A549 (cell line): ENCODE measurements around the gene SLC23A3.

Source experiments
- CEBPB ChIP-seq, 2 experiments: fragments of >200 bp in 1 of 2; sonication (Bioruptor Twin) in 1 of 2; formaldehyde crosslinking in 1 of 2; IDR thresholded peaks; 2 replicates each; pipeline ENCODE4 v1.6.1; 2012 to 2016
- EHMT2 ChIP-seq: fragments of 200-600 bp; sonication (generic); IDR thresholded peaks from 2 replicates; pipeline ENCODE4 v1.6.1; 2016; ENCODE audit warnings: antibody characterized with exemption, low read depth, mild to moderate bottlenecking, moderate library complexity
- EP300 ChIP-seq, 2 experiments: fragments of >200 bp; sonication (Bioruptor Twin); formaldehyde crosslinking; IDR thresholded peaks; 2 replicates in 1 of 2; 3 replicates in 1 of 2; pipeline ENCODE4 v1.6.1; 2016 to 2017
- JUN ChIP-seq, 2 experiments: fragments of >200 bp; sonication (Bioruptor Twin); formaldehyde crosslinking; IDR thresholded peaks; 2 replicates in 1 of 2; 3 replicates in 1 of 2; pipeline ENCODE4 v1.6.1; 2016 to 2017
- POLR2A ChIP-seq: IDR thresholded peaks from 2 replicates; pipeline ENCODE4 v1.6.1; 2012; ENCODE audit warnings: mild to moderate bottlenecking, low read length
- TF ChIP-seq, protein P1 (sequence below): IDR thresholded peaks from 2 replicates; pipeline ENCODE4 v1.6.1; 2012
- TF ChIP-seq, protein P2 (sequence below): fragments of >200 bp; sonication (Bioruptor Twin); formaldehyde crosslinking; IDR thresholded peaks from 3 replicates; pipeline ENCODE4 v1.5.1; 2016

DNA sequence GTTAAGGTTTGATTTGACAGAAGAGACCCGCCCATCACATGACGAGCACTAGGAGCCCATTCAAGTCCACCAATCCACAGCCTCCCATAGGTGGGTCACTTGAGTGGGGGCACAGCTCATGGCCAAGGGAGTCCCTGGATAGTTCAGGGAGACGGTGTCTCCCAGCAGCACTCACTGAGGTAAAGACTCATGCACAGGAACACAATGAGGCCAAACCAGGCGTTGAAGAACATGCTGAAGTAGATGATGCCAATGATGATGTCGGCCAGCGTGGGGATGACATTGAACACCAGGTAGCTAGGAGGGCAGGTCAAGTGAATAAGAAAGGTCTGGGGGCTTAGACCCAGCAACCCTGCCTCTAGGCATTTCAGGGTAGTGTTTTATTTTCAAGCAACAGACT, 45.0 kb upstream of the SLC23A3 start:
- no peak for TF ChIP-seq EP300 (IDR thresholded peaks at IDR 0.05)
- TF ChIP-seq, protein P1, sequence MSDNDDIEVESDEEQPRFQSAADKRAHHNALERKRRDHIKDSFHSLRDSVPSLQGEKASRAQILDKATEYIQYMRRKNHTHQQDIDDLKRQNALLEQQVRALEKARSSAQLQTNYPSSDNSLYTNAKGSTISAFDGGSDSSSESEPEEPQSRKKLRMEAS = no peak
- TF ChIP-seq POLR2A = no peak
- TF ChIP-seq, protein P2, sequence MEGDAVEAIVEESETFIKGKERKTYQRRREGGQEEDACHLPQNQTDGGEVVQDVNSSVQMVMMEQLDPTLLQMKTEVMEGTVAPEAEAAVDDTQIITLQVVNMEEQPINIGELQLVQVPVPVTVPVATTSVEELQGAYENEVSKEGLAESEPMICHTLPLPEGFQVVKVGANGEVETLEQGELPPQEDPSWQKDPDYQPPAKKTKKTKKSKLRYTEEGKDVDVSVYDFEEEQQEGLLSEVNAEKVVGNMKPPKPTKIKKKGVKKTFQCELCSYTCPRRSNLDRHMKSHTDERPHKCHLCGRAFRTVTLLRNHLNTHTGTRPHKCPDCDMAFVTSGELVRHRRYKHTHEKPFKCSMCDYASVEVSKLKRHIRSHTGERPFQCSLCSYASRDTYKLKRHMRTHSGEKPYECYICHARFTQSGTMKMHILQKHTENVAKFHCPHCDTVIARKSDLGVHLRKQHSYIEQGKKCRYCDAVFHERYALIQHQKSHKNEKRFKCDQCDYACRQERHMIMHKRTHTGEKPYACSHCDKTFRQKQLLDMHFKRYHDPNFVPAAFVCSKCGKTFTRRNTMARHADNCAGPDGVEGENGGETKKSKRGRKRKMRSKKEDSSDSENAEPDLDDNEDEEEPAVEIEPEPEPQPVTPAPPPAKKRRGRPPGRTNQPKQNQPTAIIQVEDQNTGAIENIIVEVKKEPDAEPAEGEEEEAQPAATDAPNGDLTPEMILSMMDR = no peak
- TF ChIP-seq JUN (IDR thresholded peaks at IDR 0.05) = no peak
- TF ChIP-seq EHMT2 = no peak
- no peak for TF ChIP-seq CEBPB (IDR thresholded peaks at IDR 0.05)
